ENCODE data around the gene SOX6. TPM values are rescaled to one million over a fixed set of nuclear protein-coding genes. Genes with fewer than 3 reads are reported as not detected.

Gene SOX6
- total RNA-seq, 1 donor from 2014 or later = 13.4 TPM

DNA sequence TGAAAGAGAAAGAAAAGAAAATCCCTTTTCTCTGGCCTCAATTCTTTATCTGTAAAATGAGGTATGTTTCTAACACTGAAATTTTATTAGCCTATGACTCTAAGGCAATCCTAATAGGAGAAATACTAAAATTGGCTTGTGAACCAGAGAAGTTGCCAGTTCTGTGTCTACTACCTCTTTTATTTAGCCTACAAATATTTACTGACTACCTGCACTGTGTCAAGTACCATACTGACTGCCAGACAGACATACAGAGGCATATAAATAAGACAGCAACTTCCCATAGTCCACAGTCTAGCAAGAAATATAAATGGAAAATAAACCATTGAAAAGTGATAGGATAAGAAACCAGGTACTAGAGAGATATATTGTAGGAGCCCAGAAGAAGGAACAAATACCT is 2.4 kb upstream of the SOX6 start:
- Mint-ChIP-seq H3K36me3 (ENCODE audit: unreplicated experiment) (no peaks in the 10 kb centered on the region), H3K4me1 (ENCODE audit: unreplicated experiment) (peaks cover 29% of the 10 kb centered on the region), H3K27me3 (ENCODE audit: unreplicated experiment) (no peaks in the 10 kb centered on the region), H3K27ac (ENCODE audit: unreplicated experiment) (no peak overlapping the region), H3K4me3 (ENCODE audit: unreplicated experiment) (no peak overlapping the region), H3K9me3 (ENCODE audit: unreplicated experiment) (no peaks in the 10 kb centered on the region)
- DNase-seq (ENCODE audit: extremely low spot score, unreplicated experiment) = no peak
- TF ChIP-seq CTCF (IDR thresholded peaks at IDR 0.05) = no peak

DNA sequence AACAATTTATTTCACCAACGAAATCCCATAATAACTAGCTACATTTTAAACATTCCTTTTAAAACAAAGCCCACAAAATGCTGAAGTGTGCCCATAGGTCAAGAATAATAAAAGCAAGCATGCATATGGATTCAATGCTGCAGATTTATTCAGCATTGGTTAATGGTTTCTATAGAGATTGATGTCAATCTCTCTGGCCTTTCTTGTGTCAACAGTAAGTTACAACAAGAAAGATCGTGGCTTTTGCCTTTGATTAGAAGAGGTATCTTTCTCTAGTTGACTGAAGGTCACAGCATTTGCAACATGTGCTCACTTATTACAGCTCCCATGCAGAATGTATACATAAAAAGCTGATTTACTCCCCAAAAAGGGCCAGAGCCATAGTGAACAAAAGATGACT is 1.4 kb upstream of the SOX6 start:
- H3K27ac Mint-ChIP-seq (ENCODE audit: unreplicated experiment) = peak overlapping the region; percentile 83
- H3K4me1 Mint-ChIP-seq (ENCODE audit: unreplicated experiment) = peaks cover 29% of the 10 kb centered on the region
- TF ChIP-seq CTCF (IDR thresholded peaks at IDR 0.05) = no peak

GRCh38 chr11:16356761-16357393 is 531 bp upstream of the SOX6 start:
- H3K4me3 Mint-ChIP-seq (ENCODE audit: unreplicated experiment) = peak overlapping the region; percentile 8
- peaks cover 29% of the 10 kb centered on the region for H3K4me1 Mint-ChIP-seq (ENCODE audit: unreplicated experiment)
- H3K27ac Mint-ChIP-seq (ENCODE audit: unreplicated experiment) = peak overlapping the region; percentile 83
- DNase-seq (ENCODE audit: extremely low spot score, unreplicated experiment) = no peak
- no peaks in the 10 kb centered on the region for H3K27me3 Mint-ChIP-seq (ENCODE audit: unreplicated experiment)
- H3K36me3 Mint-ChIP-seq (ENCODE audit: unreplicated experiment) = no peaks in the 10 kb centered on the region
- no peak for TF ChIP-seq CTCF (IDR thresholded peaks at IDR 0.05)
- H3K9me3 Mint-ChIP-seq (ENCODE audit: unreplicated experiment) = no peaks in the 10 kb centered on the region

More for the DNA sequence above, 1.4 kb upstream of the SOX6 start:
- no peaks in the 10 kb centered on the region for H3K9me3 Mint-ChIP-seq (ENCODE audit: unreplicated experiment)
- no peak for DNase-seq (ENCODE audit: extremely low spot score, unreplicated experiment)
- no peaks in the 10 kb centered on the region for H3K36me3 Mint-ChIP-seq (ENCODE audit: unreplicated experiment)
- no peak overlapping the region for H3K4me3 Mint-ChIP-seq (ENCODE audit: unreplicated experiment)
- no peaks in the 10 kb centered on the region for H3K27me3 Mint-ChIP-seq (ENCODE audit: unreplicated experiment)

DNA sequence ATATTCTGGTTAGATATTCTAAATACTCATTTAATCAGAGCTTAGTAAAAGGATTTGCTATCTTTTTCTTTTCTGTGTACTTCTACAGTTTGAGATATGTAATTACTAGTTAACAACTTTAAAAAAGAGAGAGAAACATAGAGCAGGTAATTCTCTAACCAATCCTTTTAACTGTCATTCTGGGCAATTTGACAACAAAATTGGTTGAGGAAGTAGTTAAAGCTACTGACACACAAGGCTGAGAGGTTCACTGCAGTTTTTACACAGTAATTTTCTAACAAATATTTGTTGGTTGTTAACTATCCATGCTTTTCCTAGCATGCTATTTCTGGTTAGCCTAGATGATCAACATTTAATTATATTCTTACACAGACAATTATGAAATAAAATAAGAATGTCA is 3.6 kb downstream of the SOX6 start:
- Mint-ChIP-seq H3K27ac (ENCODE audit: unreplicated experiment) (no peak overlapping the region), H3K4me1 (ENCODE audit: unreplicated experiment) (peaks cover 22% of the 10 kb centered on the region)
- DNase-seq (ENCODE audit: extremely low spot score, unreplicated experiment) = no peak

DNA sequence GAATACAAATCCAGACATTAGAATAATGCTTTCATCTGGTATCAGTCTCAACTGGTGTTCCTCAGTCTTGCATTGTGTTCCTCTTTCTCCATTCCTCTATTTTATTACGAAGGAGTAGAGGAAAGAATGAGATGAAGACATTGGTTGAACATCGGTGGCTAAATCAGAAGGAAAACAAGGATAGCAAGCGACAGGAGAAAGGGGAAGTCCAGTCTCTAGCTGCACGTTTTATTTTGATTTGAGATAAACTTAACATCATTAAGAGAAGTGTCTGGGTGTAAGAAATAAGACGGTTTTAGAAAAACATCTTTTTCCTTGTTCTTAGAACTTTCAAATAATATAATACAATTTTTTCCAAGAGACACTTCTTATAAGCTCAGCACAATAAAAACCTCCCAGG is 6.2 kb downstream of the SOX6 start:
- no peaks in the 10 kb centered on the region for H3K27me3 Mint-ChIP-seq (ENCODE audit: unreplicated experiment)
- H3K4me3 Mint-ChIP-seq (ENCODE audit: unreplicated experiment) = no peak overlapping the region
- H3K4me1 Mint-ChIP-seq (ENCODE audit: unreplicated experiment) = peaks cover 10% of the 10 kb centered on the region
- no peak overlapping the region for H3K27ac Mint-ChIP-seq (ENCODE audit: unreplicated experiment)
- TF ChIP-seq CTCF (IDR thresholded peaks at IDR 0.05) = no peak
- no peak for DNase-seq (ENCODE audit: extremely low spot score, unreplicated experiment)
- no peaks in the 10 kb centered on the region for H3K9me3 Mint-ChIP-seq (ENCODE audit: unreplicated experiment)
- H3K36me3 Mint-ChIP-seq (ENCODE audit: unreplicated experiment) = no peaks in the 10 kb centered on the region

More for the DNA sequence above, 3.6 kb downstream of the SOX6 start:
- H3K9me3 Mint-ChIP-seq (ENCODE audit: unreplicated experiment) = no peaks in the 10 kb centered on the region
- TF ChIP-seq CTCF (IDR thresholded peaks at IDR 0.05) = no peak
- H3K27me3 Mint-ChIP-seq (ENCODE audit: unreplicated experiment) = no peaks in the 10 kb centered on the region
- no peaks in the 10 kb centered on the region for H3K36me3 Mint-ChIP-seq (ENCODE audit: unreplicated experiment)
- H3K4me3 Mint-ChIP-seq (ENCODE audit: unreplicated experiment) = no peak overlapping the region
